ENCODE data around the gene SCYL3.

DNA sequence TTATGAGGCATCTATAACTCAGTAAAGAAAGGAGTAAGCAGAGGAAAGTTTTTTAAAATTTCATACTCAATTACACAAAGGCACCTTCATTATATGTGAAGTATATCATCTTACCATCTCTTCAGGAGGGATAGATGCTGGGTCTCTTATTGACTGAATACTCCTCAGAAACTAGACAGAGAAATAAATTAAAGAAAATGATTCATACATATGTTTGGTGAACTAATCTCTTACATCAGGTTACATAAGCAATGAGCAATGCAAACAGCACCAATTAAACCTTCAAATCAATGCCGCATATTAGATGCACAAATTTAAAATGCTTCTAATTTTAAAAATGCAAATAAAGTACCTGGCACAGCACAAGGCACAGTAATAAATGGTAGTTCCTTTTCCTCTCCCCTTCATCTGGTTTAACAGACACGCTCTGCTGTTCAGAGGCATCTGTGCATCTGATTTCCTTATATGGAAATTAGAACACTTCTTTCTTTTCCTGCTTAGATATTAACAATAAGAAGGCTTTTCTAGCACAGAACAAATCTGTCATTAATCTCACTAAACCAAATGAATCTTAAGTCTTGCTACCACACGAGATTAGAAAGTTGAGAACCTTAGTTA lies 20.0 kb downstream of the SCYL3 start:
- TF ChIP-seq EZH2 (IDR thresholded peaks at IDR 0.05; ENCODE audit: low read length, unreplicated experiment): no peak
- TF ChIP-seq, protein P1, sequence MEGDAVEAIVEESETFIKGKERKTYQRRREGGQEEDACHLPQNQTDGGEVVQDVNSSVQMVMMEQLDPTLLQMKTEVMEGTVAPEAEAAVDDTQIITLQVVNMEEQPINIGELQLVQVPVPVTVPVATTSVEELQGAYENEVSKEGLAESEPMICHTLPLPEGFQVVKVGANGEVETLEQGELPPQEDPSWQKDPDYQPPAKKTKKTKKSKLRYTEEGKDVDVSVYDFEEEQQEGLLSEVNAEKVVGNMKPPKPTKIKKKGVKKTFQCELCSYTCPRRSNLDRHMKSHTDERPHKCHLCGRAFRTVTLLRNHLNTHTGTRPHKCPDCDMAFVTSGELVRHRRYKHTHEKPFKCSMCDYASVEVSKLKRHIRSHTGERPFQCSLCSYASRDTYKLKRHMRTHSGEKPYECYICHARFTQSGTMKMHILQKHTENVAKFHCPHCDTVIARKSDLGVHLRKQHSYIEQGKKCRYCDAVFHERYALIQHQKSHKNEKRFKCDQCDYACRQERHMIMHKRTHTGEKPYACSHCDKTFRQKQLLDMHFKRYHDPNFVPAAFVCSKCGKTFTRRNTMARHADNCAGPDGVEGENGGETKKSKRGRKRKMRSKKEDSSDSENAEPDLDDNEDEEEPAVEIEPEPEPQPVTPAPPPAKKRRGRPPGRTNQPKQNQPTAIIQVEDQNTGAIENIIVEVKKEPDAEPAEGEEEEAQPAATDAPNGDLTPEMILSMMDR (conservative IDR thresholded peaks at IDR 0.05; ENCODE audit: low read depth, low read length): no peak
